Kidney epithelial cell (primary cell): ENCODE data around the gene ST3GAL6. TPM values are rescaled to one million over a fixed set of nuclear protein-coding genes. Genes with fewer than 3 reads are reported as not detected.

Experiments
- DNase-seq: peaks from one replicate; pipeline ENCODE4 v3.0.0-alpha.2; 2010; ENCODE audit warnings: low read depth
- H3K27me3 ChIP-seq: 2 replicates; pipeline ENCODE4 v1.6.0; 2011; ENCODE audit warnings: low read length; ENCODE audit not compliant: control insufficient read depth, insufficient read depth
- H3K36me3 ChIP-seq: 2 replicates; pipeline ENCODE4 v1.5.1; 2011; ENCODE audit warnings: low read length; ENCODE audit not compliant: control insufficient read depth, insufficient read depth
- H3K4me3 ChIP-seq: 2 replicates; pipeline ENCODE4 v1.5.1; 2011; ENCODE audit warnings: low read depth, mild to moderate bottlenecking, control low read depth, low read length
- CTCF ChIP-seq: IDR thresholded peaks from 2 replicates; pipeline ENCODE4 v1.5.1; 2011; ENCODE audit warnings: mild to moderate bottlenecking, moderate library complexity, low read length, control low read depth, inconsistent platforms; ENCODE audit not compliant: insufficient read depth, poor library complexity, severe bottlenecking
- total RNA-seq: library from RNA; depleted of rRNA; stranded (reverse); fragments of >200 nt; gene quantifications from 2 replicates; pipeline ENCODE4 v1.2.3, GENCODE V29; 2015

ST3GAL6 gene
- total RNA-seq, 1 donor from 2014 or later = 1.2 TPM

- Histone ChIP-seq H3K27me3 (no peaks in the 10 kb centered on the region), H3K36me3 (peaks cover 7% of the 10 kb centered on the region), H3K4me3 (no peak overlapping the region)
- DNase-seq = no peak
- no peak for TF ChIP-seq CTCF
Observed at GRCh38 chr3:98809557-98809956, 46.4 kb downstream of the ST3GAL6 start.

GRCh38 chr3:98811048-98811447 lies 47.9 kb downstream of the ST3GAL6 start:
- Histone ChIP-seq H3K4me3 (no peak overlapping the region), H3K27me3 (no peaks in the 10 kb centered on the region), H3K36me3 (peaks cover 7% of the 10 kb centered on the region)
- TF ChIP-seq CTCF = no peak
- no peak for DNase-seq

DNA sequence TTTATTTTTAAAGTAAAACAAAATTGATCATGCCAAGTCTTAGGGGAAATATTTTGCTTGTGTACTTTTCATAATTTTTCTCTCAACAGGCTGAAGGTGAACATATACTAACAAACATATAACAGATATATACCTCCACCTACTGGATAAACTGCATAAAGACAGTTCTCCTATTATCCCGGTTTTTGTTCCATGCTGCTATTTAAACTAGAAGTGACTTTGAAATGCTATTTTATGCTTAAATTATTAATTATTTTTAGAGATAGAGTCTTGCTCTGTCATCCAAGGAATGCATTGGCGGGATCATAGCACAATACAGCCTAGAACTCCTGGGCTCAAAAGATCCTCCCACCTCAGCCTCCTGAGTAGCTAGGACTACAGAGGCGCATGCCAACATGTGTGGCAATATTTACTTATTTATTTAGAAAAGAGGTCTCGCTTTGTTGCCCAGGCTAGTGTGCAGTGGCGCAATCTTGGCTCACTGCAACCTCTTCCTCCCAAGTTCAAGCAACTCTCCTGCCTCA lies 49.8 kb downstream of the ST3GAL6 start:
- Histone ChIP-seq H3K36me3 (peaks cover 6% of the 10 kb centered on the region), H3K27me3 (no peaks in the 10 kb centered on the region), H3K4me3 (no peak overlapping the region)
- TF ChIP-seq CTCF = peak; percentile 40
- no peak for DNase-seq

GRCh38 chr3:98814817-98815420 lies 51.8 kb downstream of the ST3GAL6 start:
- no peak for TF ChIP-seq CTCF
- no peaks in the 10 kb centered on the region for H3K27me3 ChIP-seq
- no peak for DNase-seq
- H3K36me3 ChIP-seq = peaks cover 5% of the 10 kb centered on the region
- H3K4me3 ChIP-seq = no peak overlapping the region

DNA sequence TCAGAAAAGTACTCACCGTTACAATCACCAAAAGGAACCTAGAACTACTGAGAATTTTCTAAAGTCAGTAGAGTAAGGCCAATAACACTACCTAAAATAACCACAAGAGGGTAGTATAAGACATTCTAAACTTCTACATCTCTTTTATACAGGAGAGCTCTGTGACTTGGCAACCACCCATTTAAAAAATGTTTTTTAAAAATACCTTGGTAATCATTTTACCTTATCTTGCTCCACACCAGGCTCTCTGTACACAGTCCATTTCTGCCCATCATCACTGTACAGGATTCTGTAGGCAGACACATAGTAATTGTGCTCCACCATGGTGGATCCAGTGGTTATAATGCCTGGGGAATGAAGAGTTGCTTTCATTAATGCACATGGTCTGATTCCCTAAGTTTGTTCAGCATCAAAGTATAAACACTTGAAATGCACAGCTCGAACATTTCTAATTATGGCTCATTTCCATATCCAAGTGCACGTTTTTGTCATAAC lies 54.5 kb downstream of the ST3GAL6 start:
- H3K4me3 ChIP-seq = no peak overlapping the region
- TF ChIP-seq CTCF = peak; percentile 38
- peaks cover 5% of the 10 kb centered on the region for H3K36me3 ChIP-seq
- DNase-seq = no peak
- no peaks in the 10 kb centered on the region for H3K27me3 ChIP-seq

- Histone ChIP-seq H3K36me3 (peaks cover 7% of the 10 kb centered on the region), H3K4me3 (no peak overlapping the region), H3K27me3 (no peaks in the 10 kb centered on the region)
- no peak for DNase-seq
- no peak for TF ChIP-seq CTCF
Observed at GRCh38 chr3:98821063-98821462, 57.9 kb downstream of the ST3GAL6 start.
